H9 (cell line): ENCODE results near the gene ECE2. TPM values are rescaled to one million over a fixed set of nuclear protein-coding genes. Genes with fewer than 3 reads are reported as not detected.

Experiments used
- DNase-seq: peaks from one replicate; pipeline ENCODE4 v3.0.0-alpha.2; 2017
- H2AFZ ChIP-seq: one replicate; pipeline ENCODE4 v1.6.1; 2013; ENCODE audit warnings: mild to moderate bottlenecking, low read length, control low read depth, moderate library complexity
- H2AK5ac ChIP-seq: 2 replicates; pipeline ENCODE4 v1.6.1; 2013; ENCODE audit warnings: low read length, control low read depth, mixed read lengths; ENCODE audit not compliant: insufficient read length
- H2BK120ac ChIP-seq: one replicate; pipeline ENCODE4 v1.6.1; 2013; ENCODE audit warnings: low read depth, mild to moderate bottlenecking, low read length, control low read depth, inconsistent platforms; ENCODE audit not compliant: poor library complexity, severe bottlenecking
- H2BK12ac ChIP-seq: 2 replicates; pipeline ENCODE4 v1.6.1; 2013; ENCODE audit warnings: low read length, control low read depth, mixed read lengths, low read depth; ENCODE audit not compliant: insufficient read length
- H2BK15ac ChIP-seq: 2 replicates; pipeline ENCODE4 v1.6.1; 2013; ENCODE audit warnings: low read depth, low read length, control low read depth
- H2BK20ac ChIP-seq: one replicate; pipeline ENCODE4 v1.6.1; 2013; ENCODE audit warnings: low read depth, mild to moderate bottlenecking, low read length, control low read depth, inconsistent platforms; ENCODE audit not compliant: poor library complexity, severe bottlenecking
- H2BK5ac ChIP-seq: 2 replicates; pipeline ENCODE4 v1.6.1; 2013; ENCODE audit warnings: low read length, control low read depth, mixed read lengths; ENCODE audit not compliant: insufficient read length
- H3K14ac ChIP-seq: 2 replicates; pipeline ENCODE4 v1.6.1; 2013; ENCODE audit warnings: low read length, control low read depth; ENCODE audit not compliant: insufficient read depth
- H3K18ac ChIP-seq: 2 replicates; pipeline ENCODE4 v1.6.1; 2013; ENCODE audit warnings: low read depth, mild to moderate bottlenecking, mixed read lengths, low read length, control low read depth; ENCODE audit not compliant: insufficient read length
- H3K23ac ChIP-seq: 2 replicates; pipeline ENCODE4 v1.6.1; 2013; ENCODE audit warnings: low read length, control low read depth, mixed read lengths, low read depth; ENCODE audit not compliant: insufficient read length
- H3K23me2 ChIP-seq: 2 replicates; pipeline ENCODE4 v1.6.1; 2013; ENCODE audit warnings: low read depth, mild to moderate bottlenecking, mixed read lengths, low read length, control low read depth; ENCODE audit not compliant: insufficient read length, poor library complexity, severe bottlenecking
- H3K27ac ChIP-seq: 2 replicates; pipeline ENCODE4 v1.5.1; 2013; ENCODE audit warnings: low read length, control low read depth, mixed read lengths, low read depth; ENCODE audit not compliant: insufficient read length
- H3K27me3 ChIP-seq: 2 replicates; pipeline ENCODE4 v1.6.1; 2013; ENCODE audit warnings: low read length, control low read depth, inconsistent platforms; ENCODE audit not compliant: insufficient read depth
- H3K4ac ChIP-seq: 2 replicates; pipeline ENCODE4 v1.6.1; 2013; ENCODE audit warnings: low read depth, mild to moderate bottlenecking, control low read depth, inconsistent platforms, low read length, moderate library complexity
- H3K4me1 ChIP-seq: 2 replicates; pipeline ENCODE4 v1.6.1; 2013; ENCODE audit warnings: low read length, control low read depth, inconsistent platforms; ENCODE audit not compliant: insufficient read depth
- H3K4me2 ChIP-seq: 2 replicates; pipeline ENCODE4 v1.6.1; 2013; ENCODE audit warnings: low read length, control low read depth, mixed read lengths; ENCODE audit not compliant: insufficient read length, insufficient read depth
- H3K56ac ChIP-seq: 2 replicates; pipeline ENCODE4 v1.6.1; 2013; ENCODE audit warnings: low read depth, mild to moderate bottlenecking, mixed read lengths, low read length, control low read depth; ENCODE audit not compliant: insufficient read length
- H3K79me1 ChIP-seq: 2 replicates; pipeline ENCODE4 v1.6.1; 2013; ENCODE audit warnings: low read depth, mild to moderate bottlenecking, moderate library complexity, low read length, control low read depth, inconsistent platforms; ENCODE audit not compliant: insufficient read depth, poor library complexity, severe bottlenecking
- H3K79me2 ChIP-seq: 2 replicates; pipeline ENCODE4 v1.6.1; 2013; ENCODE audit warnings: low read length, control low read depth, inconsistent platforms; ENCODE audit not compliant: insufficient read depth
- H3K9ac ChIP-seq: 2 replicates; pipeline ENCODE4 v1.6.1; 2013; ENCODE audit warnings: low read length, control low read depth, mixed read lengths; ENCODE audit not compliant: insufficient read length; ENCODE audit errors: extremely low read depth
- H3K9me3 ChIP-seq: one replicate; pipeline ENCODE4 v1.6.1; 2013; ENCODE audit warnings: low read depth, low read length, inconsistent platforms; ENCODE audit not compliant: control insufficient read depth
- H3T11ph ChIP-seq: one replicate; pipeline ENCODE4 v1.6.1; 2013; ENCODE audit warnings: mild to moderate bottlenecking, low read length, control low read depth, inconsistent platforms
- H4K20me1 ChIP-seq: one replicate; pipeline ENCODE4 v1.6.1; 2013; ENCODE audit not compliant: control insufficient read depth, insufficient read length, insufficient read depth
- H4K5ac ChIP-seq: 2 replicates; pipeline ENCODE4 v1.6.1; 2013; ENCODE audit warnings: low read depth, mild to moderate bottlenecking, mixed read lengths, low read length, control low read depth; ENCODE audit not compliant: insufficient read length
- H4K8ac ChIP-seq: replicated peaks from 2 replicates; pipeline ENCODE4 v1.6.1; 2013; ENCODE audit warnings: low read length, control low read depth, mixed read lengths, low read depth; ENCODE audit not compliant: insufficient read length
- H4K91ac ChIP-seq: 2 replicates; pipeline ENCODE4 v1.6.1; 2013; ENCODE audit warnings: low read depth, mild to moderate bottlenecking, moderate library complexity, mixed read lengths, low read length, control low read depth; ENCODE audit not compliant: insufficient read length
- H3K27ac Mint-ChIP-seq, 3 experiments: 2 replicates in 2 of 3; 3 replicates in 1 of 3; pipeline ENCODE4 v1.8.0; 2020 to 2021; ENCODE audit warnings: mixed read lengths in 3 of 3, mild to moderate bottlenecking in 1 of 3, moderate library complexity in 1 of 3
- H3K27me3 Mint-ChIP-seq: 2 replicates; pipeline ENCODE4 v1.8.0; 2021; ENCODE audit warnings: low read depth, mild to moderate bottlenecking, moderate library complexity, mixed read lengths
- H3K36me3 Mint-ChIP-seq, 3 experiments: 2 replicates in 2 of 3; 3 replicates in 1 of 3; pipeline ENCODE4 v1.8.0; 2020 to 2021; ENCODE audit warnings: low read depth in 3 of 3, mixed read lengths in 3 of 3; ENCODE audit not compliant: insufficient read depth in 1 of 3
- H3K4me1 Mint-ChIP-seq, 2 experiments: 2 replicates each; pipeline ENCODE4 v1.8.0; 2020; ENCODE audit warnings: mixed read lengths in 2 of 2
- H3K4me3 Mint-ChIP-seq, 2 experiments: 2 replicates in 1 of 2; 3 replicates in 1 of 2; pipeline ENCODE4 v1.8.0; 2020 to 2021; ENCODE audit warnings: mild to moderate bottlenecking in 2 of 2, mixed read lengths in 2 of 2, moderate library complexity in 1 of 2
- H3K9me3 Mint-ChIP-seq, 2 experiments: 2 replicates in 1 of 2; 3 replicates in 1 of 2; pipeline ENCODE4 v1.8.0; 2020; ENCODE audit warnings: mild to moderate bottlenecking in 2 of 2, mixed read lengths in 2 of 2, moderate library complexity in 1 of 2
- CTCF ChIP-seq: fragments of 200-600 bp; sonication (generic); conservative IDR thresholded peaks from 3 replicates; pipeline ENCODE4 v1.8.0; 2021; ENCODE audit warnings: antibody characterized with exemption, mild to moderate bottlenecking
- WGBS: extraction: QIAGEN DNeasy Blood & Tissue Kit; methylation state at CpG from one replicate; pipeline ENCODE4 v1.1.7; 2013; ENCODE audit warnings: missing lambda C conversion rate, low lambda C conversion rate, mixed read lengths; ENCODE audit not compliant: insufficient read length; ENCODE audit errors: extremely low coverage; 5-methylcytosine and 5-hydroxymethylcytosine counted together
- total RNA-seq: library from RNA; stranded (reverse); gene quantifications from 2 replicates; pipeline ENCODE4 v1.2.1, GENCODE V29; 2021

The ECE2 gene
- total RNA-seq, 1 experiment from 2014 or later = not detected

- Histone ChIP-seq H3K4ac (no peak overlapping the region), H3K18ac (no peak overlapping the region), H2BK5ac (no peak overlapping the region), H3T11ph (no peak overlapping the region), H2AK5ac (no peak overlapping the region), H3K79me2 (no peaks in the 10 kb centered on the region), H4K5ac (no peak overlapping the region), H3K14ac (no peak overlapping the region), H2BK20ac (no peak overlapping the region), H3K23me2 (peaks cover 21% of the 10 kb centered on the region), H2BK15ac (no peak overlapping the region), H4K8ac (no peak overlapping the region), H3K9me3 (no peaks in the 10 kb centered on the region), H4K91ac (no peak overlapping the region), H4K20me1 (no peaks in the 10 kb centered on the region), H3K23ac (no peak overlapping the region), H3K9ac (no peak overlapping the region), H2BK12ac (no peak overlapping the region), H3K27ac (no peak overlapping the region), H2AFZ (no peak overlapping the region), H3K56ac (no peak overlapping the region), H3K27me3 (peaks cover 14% of the 10 kb centered on the region; the same call in 1 of the 2 replicates), H3K4me2 (peak overlapping the region; percentile 85), H3K79me1 (no peaks in the 10 kb centered on the region), H2BK120ac (no peak overlapping the region), H3K4me1 (no peaks in the 10 kb centered on the region)
- Mint-ChIP-seq H3K9me3 (no peaks in the 10 kb centered on the region), H3K4me3 (peak overlapping the region; percentile 81 to 86), H3K36me3 (peaks cover 0 to 8% (median 2%) of the 10 kb centered on the region in 3 experiments; a peak in 3 of 7 replicates), H3K27me3 (peaks cover 71% of the 10 kb centered on the region), H3K27ac (peak overlapping the region in 1 of 3 experiments; percentile 12; a peak in 2 of 7 replicates), H3K4me1 (peaks cover 19 to 21% of the 10 kb centered on the region in 2 experiments)
- no peak for DNase-seq
- WGBS = no CpG with 5 or more reads among the region's 91 CpGs
- TF ChIP-seq CTCF = no peak
Observed at GRCh38 chr3:184259878-184260723, 15.7 kb upstream of the ECE2 start.
